ENCODE results near the gene SSBP3.

- TF ChIP-seq CTCF (IDR thresholded peaks at IDR 0.05) = no peak
- no peak for TF ChIP-seq POLR2A (IDR thresholded peaks at IDR 0.05)
Observed at GRCh38 chr1:54254055-54254454, 152.1 kb downstream of the SSBP3 start.

Data from body of pancreas (tissue), 4 donors.